Measurements from ENCODE around the gene SLC16A10. TPM values are rescaled to one million over a fixed set of nuclear protein-coding genes. Genes with fewer than 3 reads are reported as not detected.

The SLC16A10 gene
- total RNA-seq, 2 experiments from 2014 or later, result 13.4 to 13.8 TPM

DNA sequence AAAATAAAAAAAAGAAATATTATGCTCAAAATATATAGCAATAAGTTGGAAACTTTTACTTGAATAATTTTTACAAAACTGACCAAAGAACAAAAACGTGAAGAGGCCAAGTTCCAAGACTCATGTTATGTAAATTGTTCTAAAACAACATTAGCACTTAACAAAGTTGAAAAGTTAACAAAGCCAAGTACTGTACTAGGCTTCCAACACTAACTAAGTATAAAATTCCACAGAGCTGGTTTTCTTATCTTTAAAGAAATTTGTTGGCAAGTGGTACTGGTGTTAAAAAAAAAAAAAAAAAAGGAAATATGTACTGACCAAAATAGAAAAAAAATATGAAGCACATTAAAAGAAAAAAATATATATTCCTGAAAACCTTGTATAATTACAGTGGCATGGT, 127.8 kb downstream of the SLC16A10 start:
- Histone ChIP-seq H3K4me1 (ENCODE audit: insufficient read depth, low read length) (no peaks in the 10 kb centered on the region), H3K27me3 (ENCODE audit: control insufficient read depth in 1 of 2, insufficient read depth in 2 of 2, low read length in 2 of 2) (no peaks in the 10 kb centered on the region), H3K9me3 (ENCODE audit: control insufficient read depth in 1 of 2, insufficient read depth in 1 of 2, low read length in 2 of 2) (no peaks in the 10 kb centered on the region), H3K4me3 (ENCODE audit: low read length) (no peak overlapping the region), H3K27ac (ENCODE audit: low read depth in 1 of 2, low read length in 2 of 2) (no peak overlapping the region), H3K36me3 (ENCODE audit: insufficient read depth, low read length) (no peaks in the 10 kb centered on the region)
- ChIA-PET CTCF (interaction anchor here (0.6 kb wide), 1 partner anchor 153 kb away, joined by 3 read pairs; no protein-coding TSS in a partner anchor), POLR2A (no interaction called here)
- no peaks in the 10 kb centered on the region for H3K4me1 Mint-ChIP-seq (ENCODE audit: low read depth)
- H3K27me3 Mint-ChIP-seq, result no peaks in the 10 kb centered on the region
- ATAC-seq (ENCODE audit: poor library complexity) (no peak), DNase-seq (no peak)
- H3K27ac Mint-ChIP-seq, result no peak overlapping the region
- H3K36me3 Mint-ChIP-seq (ENCODE audit: low read depth), result peaks cover 8% of the 10 kb centered on the region
- H3K4me3 Mint-ChIP-seq, result no peak overlapping the region
- intact Hi-C loops (cut with DNase I, micrococcal nuclease), result loop anchor here in 1 of 2 experiments (10.0 kb wide), 1 partner anchor 690 kb away; no protein-coding TSS in a partner anchor
- no peaks in the 10 kb centered on the region for H3K9me3 Mint-ChIP-seq
- TF ChIP-seq CTCF (IDR thresholded peaks at IDR 0.05), result no peak

- no peaks in the 10 kb centered on the region for H3K9me3 Mint-ChIP-seq
- no peak for TF ChIP-seq CTCF (IDR thresholded peaks at IDR 0.05)
- no peaks in the 10 kb centered on the region for H3K27me3 Mint-ChIP-seq
- H3K27me3 ChIP-seq (ENCODE audit: control insufficient read depth in 1 of 2, insufficient read depth in 2 of 2, low read length in 2 of 2), result no peaks in the 10 kb centered on the region
- H3K4me1 Mint-ChIP-seq (ENCODE audit: low read depth), result no peaks in the 10 kb centered on the region
- H3K9me3 ChIP-seq (ENCODE audit: control insufficient read depth in 1 of 2, insufficient read depth in 1 of 2, low read length in 2 of 2), result no peaks in the 10 kb centered on the region
- H3K36me3 Mint-ChIP-seq (ENCODE audit: low read depth), result peaks cover 7% of the 10 kb centered on the region
- no peak overlapping the region for H3K4me3 ChIP-seq (ENCODE audit: low read length)
- no peaks in the 10 kb centered on the region for H3K4me1 ChIP-seq (ENCODE audit: insufficient read depth, low read length)
- CTCF ChIA-PET, result no interaction called here
- H3K27ac ChIP-seq (ENCODE audit: low read depth in 1 of 2, low read length in 2 of 2), result no peak overlapping the region
- no peak overlapping the region for H3K4me3 Mint-ChIP-seq
- DNase-seq (no peak), ATAC-seq (ENCODE audit: poor library complexity) (no peak)
- POLR2A ChIA-PET, result no interaction called here
- intact Hi-C loops (cut with DNase I, micrococcal nuclease), result loop anchor here in 1 of 2 experiments (10.0 kb wide), 1 partner anchor 695 kb away; no protein-coding TSS in a partner anchor
- H3K36me3 ChIP-seq (ENCODE audit: insufficient read depth, low read length), result no peaks in the 10 kb centered on the region
- H3K27ac Mint-ChIP-seq, result no peak overlapping the region
Measured at GRCh38 chr6:111219785-111220184, 132.5 kb downstream of the SLC16A10 start.

- Mint-ChIP-seq H3K36me3 (ENCODE audit: low read depth) (peaks cover 7% of the 10 kb centered on the region), H3K27ac (no peak overlapping the region), H3K4me1 (ENCODE audit: low read depth) (no peaks in the 10 kb centered on the region), H3K4me3 (no peak overlapping the region), H3K9me3 (no peaks in the 10 kb centered on the region), H3K27me3 (no peaks in the 10 kb centered on the region)
- ChIA-PET CTCF (no interaction called here), POLR2A (no interaction called here)
- Histone ChIP-seq H3K27me3 (ENCODE audit: control insufficient read depth in 1 of 2, insufficient read depth in 2 of 2, low read length in 2 of 2) (no peaks in the 10 kb centered on the region), H3K9me3 (ENCODE audit: control insufficient read depth in 1 of 2, insufficient read depth in 1 of 2, low read length in 2 of 2) (no peaks in the 10 kb centered on the region), H3K4me3 (ENCODE audit: low read length) (no peak overlapping the region), H3K36me3 (ENCODE audit: insufficient read depth, low read length) (no peaks in the 10 kb centered on the region), H3K4me1 (ENCODE audit: insufficient read depth, low read length) (no peaks in the 10 kb centered on the region), H3K27ac (ENCODE audit: low read depth in 1 of 2, low read length in 2 of 2) (no peak overlapping the region)
- intact Hi-C loops (cut with DNase I, micrococcal nuclease), result no loop called here
- ATAC-seq (ENCODE audit: poor library complexity) (no peak), DNase-seq (no peak)
- no peak for TF ChIP-seq CTCF (IDR thresholded peaks at IDR 0.05)
Measured at GRCh38 chr6:111220383-111221031, 133.2 kb downstream of the SLC16A10 start.
